NK-92 (cell line): ENCODE results near the gene PPWD1.

Experiments
- DNase-seq: peaks from one replicate; lab custom pipeline; 2025; ENCODE audit not compliant: unreplicated experiment; lab: John Stamatoyannopoulos, UW

Gene PPWD1

DNA sequence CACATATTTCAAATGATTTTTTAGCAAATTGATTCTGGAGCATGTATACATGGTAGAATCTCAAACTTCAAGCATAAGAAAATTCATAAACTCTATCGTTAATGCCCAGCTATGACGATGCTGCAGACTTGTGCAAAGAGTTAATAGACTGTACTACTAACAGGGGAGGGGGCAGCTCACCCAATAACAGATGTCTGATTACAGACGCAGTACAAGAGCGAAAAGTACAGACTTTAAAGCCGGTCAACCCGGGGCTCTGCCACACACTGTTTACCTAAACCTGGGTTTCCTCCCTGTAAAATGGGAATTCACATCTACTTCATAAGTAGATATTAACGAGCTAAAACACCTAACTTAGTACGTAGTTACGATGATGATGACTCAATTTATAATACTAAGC, 60.4 kb downstream of the PPWD1 start:
- no peak for DNase-seq

DNA sequence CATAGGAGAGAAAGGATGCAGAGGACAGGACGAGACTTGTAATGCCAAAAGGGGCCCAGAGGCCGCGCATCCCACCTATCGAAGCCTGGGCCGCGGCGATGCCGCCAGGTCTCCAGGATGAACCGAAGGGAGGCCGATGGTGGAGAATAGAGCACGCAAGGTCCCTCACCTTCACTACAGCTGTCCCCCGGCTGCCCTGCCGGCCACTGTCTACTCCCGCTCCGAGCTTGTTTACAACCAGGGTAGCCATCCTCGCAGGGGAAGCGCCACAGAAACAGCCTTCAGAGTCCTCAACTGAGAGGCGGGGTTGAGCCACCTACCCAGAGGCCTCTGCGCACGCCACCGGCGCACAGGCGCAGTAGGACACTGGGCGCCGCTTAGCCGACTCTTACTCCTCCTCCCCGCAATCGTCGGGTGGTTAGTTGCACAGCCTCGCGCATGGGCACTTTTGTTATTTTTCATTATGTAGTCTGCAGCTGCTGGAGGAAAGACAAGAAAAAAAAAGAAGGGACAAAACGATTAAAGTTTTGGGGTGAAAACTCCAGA, 61.0 kb downstream of the PPWD1 start, which contains the start of gene TRIM23:
TRIM23 (minus strand) TSS at position 309 of the 546 bp plus-strand sequence; CDS start at position 250, 59 bp downstream.
- DNase-seq = peak; percentile 68

DNA sequence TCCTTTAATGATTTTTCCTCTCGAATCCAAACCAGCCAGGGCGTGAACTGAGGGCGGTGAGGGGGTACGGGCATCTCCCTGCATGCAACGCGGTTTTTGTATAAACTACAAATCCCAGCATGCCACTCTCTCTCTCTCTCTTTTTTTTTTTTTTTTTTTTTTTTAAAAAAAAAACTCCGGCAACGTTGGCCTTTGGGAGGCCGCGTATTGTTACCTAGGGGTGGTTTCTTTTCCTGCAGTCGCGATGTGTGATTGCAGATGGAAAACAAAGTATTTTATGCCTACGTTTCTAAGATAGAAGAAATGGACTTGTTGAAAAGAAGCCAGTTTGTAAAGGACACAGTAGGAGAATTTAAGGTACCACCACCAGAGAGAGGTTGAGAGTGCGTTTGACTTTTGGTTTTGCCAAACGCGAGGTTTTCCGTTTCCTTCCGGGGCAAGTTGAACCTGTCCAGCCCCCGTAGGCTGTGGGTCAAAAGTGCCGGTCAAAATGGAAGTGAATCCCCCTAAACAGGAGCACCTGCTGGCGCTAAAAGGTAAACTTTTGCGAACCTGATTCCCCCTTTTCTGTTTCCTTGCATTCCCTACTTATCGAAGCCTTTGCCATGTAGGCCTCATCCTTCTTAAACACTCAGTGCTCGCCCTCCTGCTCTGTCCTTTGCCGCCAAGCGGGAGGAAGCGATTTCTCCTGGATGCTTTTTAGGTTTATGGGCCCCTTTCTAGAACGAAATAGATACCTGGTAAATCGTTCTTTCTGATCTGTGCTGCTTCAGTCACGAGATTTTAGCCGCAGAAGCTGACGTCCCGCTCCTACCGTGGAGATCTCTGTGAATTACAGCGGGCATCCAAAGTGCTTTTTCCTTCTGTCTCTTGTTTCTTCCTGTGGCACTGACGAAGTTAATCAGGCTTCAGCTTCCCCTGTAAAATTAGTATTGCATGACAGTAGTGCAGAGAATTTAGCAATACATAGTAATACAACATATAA, 61.8 kb downstream of the PPWD1 start, which contains the start of the genes SHLD3 and TRAPPC13:
SHLD3 (plus strand) TSS at position 457 of the 985 bp plus-strand sequence. CDS start 4,561 bp downstream, outside the sequence.
TRAPPC13 (plus strand) TSS at position 457 of the 985 bp plus-strand sequence; CDS start at position 491, 34 bp downstream.
- DNase-seq = peak; percentile 67

DNA sequence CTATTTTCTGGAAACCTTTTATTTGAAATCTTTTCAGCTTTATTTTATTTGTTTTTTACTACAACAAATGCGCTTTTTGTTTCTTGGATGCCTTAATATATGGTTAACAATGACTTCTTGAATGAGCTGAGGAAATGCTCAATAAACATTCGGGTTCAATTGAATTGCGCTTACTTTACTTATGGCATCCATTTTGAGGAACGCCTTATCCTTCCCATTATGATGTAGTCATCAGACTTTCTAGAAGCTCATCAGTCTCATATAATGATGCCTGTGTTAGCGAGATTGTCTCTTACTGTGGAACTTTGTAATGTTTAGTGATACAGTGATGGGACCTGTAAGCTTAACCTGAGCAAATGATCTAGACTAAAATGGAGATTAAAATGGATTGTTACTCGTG, 62.6 kb downstream of the PPWD1 start:
- DNase-seq = no peak

DNA sequence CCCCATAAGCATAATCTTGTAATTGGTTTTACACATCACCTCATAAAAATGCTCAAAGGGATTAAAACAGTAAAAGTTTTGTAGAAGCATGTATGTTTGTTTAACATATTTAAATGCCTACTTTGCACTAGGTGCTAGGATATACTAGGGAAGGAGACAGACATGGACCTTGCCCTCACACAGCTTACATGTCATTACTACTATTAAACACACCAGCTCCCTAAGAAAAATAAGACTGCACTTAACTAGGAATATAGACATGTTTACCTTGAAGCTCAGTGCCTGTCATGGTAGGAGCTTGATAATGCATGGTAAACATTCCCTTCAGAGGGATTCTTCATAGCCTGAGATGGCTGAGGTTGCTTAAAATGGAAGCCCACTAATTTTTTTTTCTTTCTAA, 67.9 kb downstream of the PPWD1 start:
- DNase-seq = no peak
